Measurements from ENCODE around the gene WHRN.

DNA sequence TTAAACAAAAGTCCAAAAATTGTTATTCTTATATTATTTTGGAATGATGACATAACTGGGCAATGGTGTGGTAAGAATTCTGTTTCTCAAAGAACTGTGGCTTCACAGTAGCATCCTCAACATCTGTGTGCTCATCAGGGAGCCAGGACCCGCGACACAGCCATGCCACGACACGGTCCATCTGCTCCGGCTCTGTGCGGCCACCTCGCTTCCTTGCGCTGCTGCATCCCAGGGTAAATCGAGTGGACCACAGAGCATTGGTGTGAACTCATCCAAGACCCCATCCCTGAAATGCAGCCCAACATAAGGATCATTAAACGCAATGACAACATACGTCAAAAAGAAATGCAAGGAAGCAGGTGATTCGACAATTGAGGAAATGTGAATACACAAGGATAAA is 15.3 kb downstream of the WHRN start:
- TF ChIP-seq, protein P1, sequence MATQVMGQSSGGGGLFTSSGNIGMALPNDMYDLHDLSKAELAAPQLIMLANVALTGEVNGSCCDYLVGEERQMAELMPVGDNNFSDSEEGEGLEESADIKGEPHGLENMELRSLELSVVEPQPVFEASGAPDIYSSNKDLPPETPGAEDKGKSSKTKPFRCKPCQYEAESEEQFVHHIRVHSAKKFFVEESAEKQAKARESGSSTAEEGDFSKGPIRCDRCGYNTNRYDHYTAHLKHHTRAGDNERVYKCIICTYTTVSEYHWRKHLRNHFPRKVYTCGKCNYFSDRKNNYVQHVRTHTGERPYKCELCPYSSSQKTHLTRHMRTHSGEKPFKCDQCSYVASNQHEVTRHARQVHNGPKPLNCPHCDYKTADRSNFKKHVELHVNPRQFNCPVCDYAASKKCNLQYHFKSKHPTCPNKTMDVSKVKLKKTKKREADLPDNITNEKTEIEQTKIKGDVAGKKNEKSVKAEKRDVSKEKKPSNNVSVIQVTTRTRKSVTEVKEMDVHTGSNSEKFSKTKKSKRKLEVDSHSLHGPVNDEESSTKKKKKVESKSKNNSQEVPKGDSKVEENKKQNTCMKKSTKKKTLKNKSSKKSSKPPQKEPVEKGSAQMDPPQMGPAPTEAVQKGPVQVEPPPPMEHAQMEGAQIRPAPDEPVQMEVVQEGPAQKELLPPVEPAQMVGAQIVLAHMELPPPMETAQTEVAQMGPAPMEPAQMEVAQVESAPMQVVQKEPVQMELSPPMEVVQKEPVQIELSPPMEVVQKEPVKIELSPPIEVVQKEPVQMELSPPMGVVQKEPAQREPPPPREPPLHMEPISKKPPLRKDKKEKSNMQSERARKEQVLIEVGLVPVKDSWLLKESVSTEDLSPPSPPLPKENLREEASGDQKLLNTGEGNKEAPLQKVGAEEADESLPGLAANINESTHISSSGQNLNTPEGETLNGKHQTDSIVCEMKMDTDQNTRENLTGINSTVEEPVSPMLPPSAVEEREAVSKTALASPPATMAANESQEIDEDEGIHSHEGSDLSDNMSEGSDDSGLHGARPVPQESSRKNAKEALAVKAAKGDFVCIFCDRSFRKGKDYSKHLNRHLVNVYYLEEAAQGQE (IDR thresholded peaks at IDR 0.05; ENCODE audit: insufficient replicate concordance, low read depth): no peak
- no peak for TF ChIP-seq CTCF (IDR thresholded peaks at IDR 0.05; ENCODE audit: insufficient read depth, low read length)
- TF ChIP-seq GABPA (IDR thresholded peaks at IDR 0.05; ENCODE audit: low read depth): no peak
- TF ChIP-seq POLR2AphosphoS5 (IDR thresholded peaks at IDR 0.05; ENCODE audit: low read depth): no peak
